ENCODE measurements around the gene CDO1. TPM values are rescaled to one million over a fixed set of nuclear protein-coding genes. Genes with fewer than 3 reads are reported as not detected.

CDO1 gene
- total and polyA plus RNA-seq, 2 of the 8 experiments (the other 6 are each of a cell fraction or from before 2014, with no cell fraction given) = 26.1 to 29.5 TPM

GRCh38 chr5:115816226-115817081, at the start of gene CDO1 (continued):
- TF ChIP-seq SP2 (IDR thresholded peaks at IDR 0.05; ENCODE audit: low read length) (no peak), KDM1A (IDR thresholded peaks at IDR 0.05; ENCODE audit: borderline replicate concordance, low read length) (no peak), GTF2F1 (IDR thresholded peaks at IDR 0.05; ENCODE audit: borderline replicate concordance, low read depth, low read length) (no peak; the same call in 1 of the 2 replicates), EP300 (IDR thresholded peaks at IDR 0.05; ENCODE audit: borderline replicate concordance in 1 of 2, low read depth in 2 of 2, low read length in 2 of 2) (peak in 1 of 2 experiments; percentile 89; a peak in 1 of 3 replicates), EGR1 (IDR thresholded peaks at IDR 0.05; ENCODE audit: borderline replicate concordance, low read depth, low read length) (peak; percentile 23; the same call in 1 of the 2 replicates), PHF8 (conservative IDR thresholded peaks at IDR 0.05; ENCODE audit: low read depth, low read length) (peak; percentile 63; the same call in 1 of the 2 replicates), SIN3A (conservative IDR thresholded peaks at IDR 0.05 in 1 of 2, IDR thresholded peaks at IDR 0.05 in 1 of 2; ENCODE audit: low read depth in 1 of 2, low read length in 2 of 2) (0 out of 4 replicates have a peak, but pooled peaks of 1 of the 2 experiments have one; percentile 33), CHD1 (IDR thresholded peaks at IDR 0.05; ENCODE audit: low read depth, low read length) (peak; percentile 65; the same call in 1 of the 2 replicates), RNF2 (IDR thresholded peaks at IDR 0.05; ENCODE audit: borderline replicate concordance, low read depth, low read length, missing control alignments, poor library complexity, severe bottlenecking) (no peak), SRF (IDR thresholded peaks at IDR 0.05; ENCODE audit: low read depth, low read length) (no peak), KDM4A (IDR thresholded peaks at IDR 0.05; ENCODE audit: low read depth, low read length, severe bottlenecking) (peak; percentile 95), MAFK (IDR thresholded peaks at IDR 0.05; ENCODE audit: low read depth, low read length) (no peak), BACH1 (IDR thresholded peaks at IDR 0.05; ENCODE audit: low read length) (no peak), ATF3 (IDR thresholded peaks at IDR 0.05; ENCODE audit: insufficient read depth, low read depth, low read length) (no peak), HDAC6 (IDR thresholded peaks at IDR 0.05; ENCODE audit: low read depth, low read length) (no peak), POLR2A (IDR thresholded peaks at IDR 0.05; ENCODE audit: control extremely low read depth in 1 of 2, low read depth in 2 of 2, low read length in 2 of 2) (peak; percentile 86 to 89), SIX5 (IDR thresholded peaks at IDR 0.05; ENCODE audit: low read depth, low read length) (no peak), TAF7 (optimal IDR thresholded peaks at IDR 0.05; ENCODE audit: borderline replicate concordance, low read depth, low read length) (peak; percentile 46), JUN (IDR thresholded peaks at IDR 0.05; ENCODE audit: low read depth, low read length) (no peak), BRCA1 (IDR thresholded peaks at IDR 0.05; ENCODE audit: low read depth, low read length) (no peak), RAD21 (IDR thresholded peaks at IDR 0.05 in 1 of 2, conservative IDR thresholded peaks at IDR 0.05 in 1 of 2; ENCODE audit: low read depth in 2 of 2, low read length in 2 of 2) (no peak), EZH2 (IDR thresholded peaks at IDR 0.05; ENCODE audit: low read depth, low read length, severe bottlenecking) (peak; percentile 28)
